GM12878 (cell line): Measurements from ENCODE around the gene HK2.

Experiments
- ATF7 ChIP-seq: fragments of 450-650 bp; IDR thresholded peaks from 2 replicates; pipeline ENCODE4 v1.6.1; 2016; ENCODE audit warnings: low read depth, mild to moderate bottlenecking
- BHLHE40 ChIP-seq, 2 experiments: fragments of 450-650 bp in 1 of 2; IDR thresholded peaks; 2 replicates each; pipeline ENCODE4 v1.6.1; 2011 to 2017; ENCODE audit warnings: low read depth in 2 of 2, borderline replicate concordance in 1 of 2, improper control_type of control experiment in 1 of 2, low read length in 1 of 2, mild to moderate bottlenecking in 1 of 2
- CTCF ChIP-seq, 3 experiments: IDR thresholded peaks in 2 of 3; conservative IDR thresholded peaks in 1 of 3; 2 replicates each; pipeline ENCODE4 v1.5.1; 2011; ENCODE audit warnings: low read depth in 3 of 3, low read length in 3 of 3, mild to moderate bottlenecking in 3 of 3, control low read depth in 2 of 3, moderate library complexity in 2 of 3, inconsistent platforms in 1 of 3, mixed read lengths in 1 of 3; ENCODE audit not compliant: control insufficient read depth in 2 of 3, insufficient read depth in 1 of 3; ENCODE audit errors: extremely low read depth in 1 of 3
- E2F8 ChIP-seq: fragments of 450-650 bp; IDR thresholded peaks from 2 replicates; pipeline ENCODE4 v1.6.1; 2018; ENCODE audit warnings: mild to moderate bottlenecking, low read depth, moderate library complexity; ENCODE audit not compliant: partially characterized antibody
- EP300 ChIP-seq, 2 experiments: fragments of 150-350 bp in 1 of 2; IDR thresholded peaks; 2 replicates each; pipeline ENCODE4 v1.6.1; 2011 to 2012; ENCODE audit warnings: low read depth in 2 of 2, low read length in 2 of 2, borderline replicate concordance in 1 of 2, improper control_type of control experiment in 1 of 2, inconsistent platforms in 1 of 2; ENCODE audit not compliant: control insufficient read depth in 1 of 2
- EZH2 ChIP-seq: IDR thresholded peaks from 2 replicates; pipeline ENCODE4 v1.6.1; 2012; ENCODE audit warnings: low read depth, mild to moderate bottlenecking, control low read depth, inconsistent platforms, low read length, borderline replicate concordance; ENCODE audit not compliant: control insufficient read depth
- MXI1 ChIP-seq: fragments of 150-350 bp; IDR thresholded peaks from 2 replicates; pipeline ENCODE4 v1.6.1; 2011; ENCODE audit warnings: low read depth, mild to moderate bottlenecking, inconsistent platforms, low read length, improper control_type of control experiment
- PML ChIP-seq: IDR thresholded peaks from 2 replicates; pipeline ENCODE4 v1.6.1; 2012; ENCODE audit warnings: low read length, inconsistent platforms
- POLR2A ChIP-seq: IDR thresholded peaks from 2 replicates; pipeline ENCODE4 v1.6.1; 2011; ENCODE audit warnings: low read depth, mild to moderate bottlenecking, low read length
- POLR2AphosphoS5 ChIP-seq: IDR thresholded peaks from 2 replicates; pipeline ENCODE4 v1.6.1; 2011; ENCODE audit warnings: mild to moderate bottlenecking, low read length, inconsistent platforms
- RELA ChIP-seq: fragments of 450-650 bp; IDR thresholded peaks from 2 replicates; pipeline ENCODE4 v1.8.0; 2014; ENCODE audit warnings: borderline replicate concordance; ENCODE audit not compliant: partially characterized antibody
- TCF12 ChIP-seq: IDR thresholded peaks from 2 replicates; pipeline ENCODE4 v1.6.1; 2011; ENCODE audit warnings: low read depth, mild to moderate bottlenecking, low read length
- ZBTB33 ChIP-seq: fragments of 450-650 bp; IDR thresholded peaks from 2 replicates; pipeline ENCODE4 v1.6.1; 2017; ENCODE audit warnings: mild to moderate bottlenecking
- ZNF274 ChIP-seq: IDR thresholded peaks from one replicate; pipeline ENCODE4 v1.8.0; 2011; ENCODE audit not compliant: insufficient read length, insufficient read depth

GRCh38 chr2:74833418-74834233 lies at the start of gene HK2:
- TF ChIP-seq POLR2A (peak; percentile 73), ZNF274 (no peak), CTCF (IDR thresholded peaks at IDR 0.05 in 2 of 3, conservative IDR thresholded peaks at IDR 0.05 in 1 of 3; ENCODE audit: control insufficient read depth in 2 of 3, extremely low read depth in 1 of 3, insufficient read depth in 1 of 3, low read depth in 3 of 3, low read length in 3 of 3) (no peak), ZBTB33 (no peak), BHLHE40 (IDR thresholded peaks at IDR 0.05; ENCODE audit: borderline replicate concordance in 1 of 2, low read depth in 2 of 2, low read length in 1 of 2) (peak; percentile 47 to 74; a peak in 3 of 4 replicates), POLR2AphosphoS5 (peak; percentile 29; the same call in 1 of the 2 replicates), RELA (no peak), TCF12 (no peak), ATF7 (no peak), EZH2 (no peak), E2F8 (no peak), EP300 (IDR thresholded peaks at IDR 0.05; ENCODE audit: borderline replicate concordance in 1 of 2, control insufficient read depth in 1 of 2, low read depth in 2 of 2, low read length in 2 of 2) (no peak), MXI1 (peak; percentile 90), PML (no peak)
